Activated CD4-positive, alpha-beta T cell treated with anti-CD3 and anti-CD28 coated beads for 1 hour (primary cell): ENCODE data around the gene KRT39.

Experiments used
- DNase-seq: peaks from one replicate; pipeline ENCODE4 v3.0.0-alpha.2; 2020

KRT39 gene

GRCh38 chr17:40980117-40980516, 13.4 kb upstream of the KRT39 start:
- DNase-seq, result no peak

- no peak for DNase-seq
Observed at GRCh38 chr17:40978575-40979151, 11.9 kb upstream of the KRT39 start.

- no peak for DNase-seq
Observed at GRCh38 chr17:40975516-40975915, 8.8 kb upstream of the KRT39 start.

DNA sequence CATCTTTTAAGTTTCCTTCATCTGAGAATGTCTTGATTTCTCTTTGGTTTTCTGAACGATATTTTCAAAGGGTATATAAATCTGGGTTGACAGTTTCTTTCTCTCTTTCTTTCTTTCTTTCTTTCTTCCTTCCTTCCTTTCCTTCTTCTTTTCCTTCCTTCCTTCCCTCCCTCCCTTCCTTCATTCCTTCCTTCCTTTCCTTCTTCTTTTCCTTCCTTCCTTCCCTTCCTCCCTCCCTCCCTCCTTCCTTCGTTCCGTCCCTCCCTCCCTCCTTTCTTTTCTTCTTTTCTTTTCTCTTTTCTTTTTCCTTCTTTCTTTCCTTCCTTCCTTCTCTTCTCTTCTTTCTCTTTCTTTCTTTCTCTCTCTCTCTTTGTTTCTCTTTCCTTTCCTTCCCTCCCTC, 7.6 kb upstream of the KRT39 start:
- DNase-seq, result no peak

- DNase-seq, result no peak
Observed at GRCh38 chr17:40967582-40967981, 834 bp upstream of the KRT39 start.

DNA sequence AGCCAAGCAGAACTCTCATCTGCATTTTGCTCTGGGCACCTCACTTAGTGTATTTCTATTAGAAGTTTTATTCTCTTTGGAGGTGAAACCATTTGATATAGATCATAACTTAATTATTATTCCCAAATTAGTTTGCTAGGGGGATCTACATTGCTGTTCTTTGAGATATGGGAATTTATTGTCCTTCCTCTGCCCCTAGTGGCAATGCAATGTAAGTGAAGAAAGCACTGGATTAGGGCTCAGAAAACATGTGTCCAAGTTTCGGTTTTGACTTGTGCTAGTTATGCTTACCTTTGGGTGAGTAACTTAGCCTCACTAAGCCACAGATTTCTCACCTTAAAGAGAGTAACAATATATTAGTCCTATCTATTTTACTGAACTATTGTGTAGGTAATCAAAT, 2.9 kb downstream of the KRT39 start:
- no peak for DNase-seq

DNA sequence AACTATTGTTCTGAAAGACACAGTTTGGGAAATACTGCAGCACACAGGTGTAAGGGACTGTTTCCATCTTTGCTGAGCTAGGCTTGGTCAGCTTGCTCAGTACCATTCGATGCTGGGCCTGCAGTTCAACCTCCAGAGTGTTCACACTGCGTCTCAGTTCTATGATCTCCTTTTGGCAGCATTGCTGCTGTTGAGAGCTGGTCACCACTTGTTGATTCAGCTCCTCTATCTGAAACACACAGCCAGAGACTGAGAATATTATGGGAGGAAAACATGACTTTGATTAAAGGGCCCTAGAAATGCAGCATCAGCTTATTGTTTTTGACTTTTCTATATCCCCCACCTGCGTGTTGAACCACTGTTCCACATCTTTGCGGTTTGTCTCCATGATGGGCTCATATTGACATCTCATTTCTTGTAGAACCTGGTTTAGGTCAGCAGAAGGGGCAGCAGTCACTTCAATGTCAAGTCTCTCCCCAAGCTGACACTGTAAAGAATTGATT, 4.6 kb downstream of the KRT39 start:
- DNase-seq, result no peak

DNA sequence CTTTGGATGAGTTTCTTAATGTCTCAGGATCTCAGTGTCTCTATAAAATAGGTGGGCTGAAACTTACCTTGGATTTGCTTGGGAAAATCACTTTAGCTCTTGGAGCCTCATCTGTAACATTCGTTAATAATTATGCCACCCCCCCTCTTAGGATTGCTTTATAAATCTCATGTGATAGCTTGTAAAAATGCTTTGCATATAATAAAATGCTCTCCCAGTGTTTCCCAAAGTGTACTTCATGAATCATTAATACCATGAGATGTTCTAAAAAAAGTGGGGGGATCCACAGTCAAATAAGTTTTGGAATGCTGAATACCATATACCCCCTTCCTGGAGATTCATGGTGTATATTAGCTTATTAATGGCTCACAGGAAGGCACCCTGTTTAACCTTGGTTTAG, 5.2 kb downstream of the KRT39 start:
- DNase-seq, result no peak

DNA sequence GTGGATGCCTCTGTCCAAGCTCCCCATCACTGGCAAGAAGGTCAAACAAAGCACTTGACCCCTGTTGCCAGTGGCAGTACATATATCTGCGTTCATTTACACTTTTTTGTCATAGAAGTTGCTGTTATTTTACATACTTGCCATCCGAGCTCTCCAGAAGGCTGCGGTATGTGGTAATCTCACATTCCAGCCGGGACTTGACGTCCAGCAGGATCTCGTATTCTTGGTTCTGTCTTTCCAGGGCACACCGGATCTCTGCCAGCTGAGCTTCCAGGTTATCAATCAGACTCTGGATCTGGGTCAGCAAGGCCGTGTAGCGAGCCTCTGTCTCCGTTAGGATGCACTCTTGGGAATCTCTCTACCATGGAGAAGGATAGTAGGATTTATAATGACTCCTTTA, 6.6 kb downstream of the KRT39 start:
- DNase-seq, result no peak

DNA sequence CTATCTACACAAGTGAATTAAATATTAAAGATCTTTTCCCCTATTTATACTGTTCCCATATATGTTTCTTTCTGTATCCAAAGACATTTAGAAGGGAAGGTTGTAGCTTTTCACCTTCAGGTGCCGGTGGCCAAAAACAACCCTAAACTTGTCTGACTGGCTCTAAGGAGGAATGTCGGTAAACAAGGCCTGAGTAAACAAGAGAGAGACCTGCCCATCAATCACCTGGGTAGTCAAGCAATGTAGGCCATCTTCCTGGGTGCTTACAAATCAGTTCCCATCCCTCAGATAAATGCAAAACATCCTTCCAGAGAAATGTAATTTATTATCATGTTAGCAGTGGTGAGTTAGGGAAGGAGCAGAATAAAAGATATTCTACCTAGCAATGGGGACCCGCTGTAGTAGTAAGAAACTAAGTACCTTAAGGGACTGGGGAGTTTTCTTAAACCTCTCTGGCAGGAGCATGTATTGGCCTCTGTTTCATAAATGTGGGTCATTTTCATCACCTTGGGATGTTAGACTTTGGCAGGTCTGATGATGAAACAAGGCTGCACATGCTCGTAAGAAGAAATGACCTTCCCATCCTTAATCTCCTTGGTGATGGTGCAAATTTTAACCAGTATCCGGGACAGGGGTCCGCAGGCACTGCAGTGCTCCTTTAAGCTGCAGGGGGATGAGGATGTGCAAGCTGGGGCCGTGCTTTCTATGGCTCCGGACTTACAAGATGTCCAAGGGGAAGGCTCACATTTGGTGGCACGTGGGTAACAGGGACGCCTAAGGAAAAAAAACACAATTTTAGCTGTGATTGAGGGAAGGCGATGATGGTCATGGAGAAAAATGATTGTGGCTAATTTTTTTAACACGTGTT, 8.4 kb downstream of the KRT39 start:
- no peak for DNase-seq

DNA sequence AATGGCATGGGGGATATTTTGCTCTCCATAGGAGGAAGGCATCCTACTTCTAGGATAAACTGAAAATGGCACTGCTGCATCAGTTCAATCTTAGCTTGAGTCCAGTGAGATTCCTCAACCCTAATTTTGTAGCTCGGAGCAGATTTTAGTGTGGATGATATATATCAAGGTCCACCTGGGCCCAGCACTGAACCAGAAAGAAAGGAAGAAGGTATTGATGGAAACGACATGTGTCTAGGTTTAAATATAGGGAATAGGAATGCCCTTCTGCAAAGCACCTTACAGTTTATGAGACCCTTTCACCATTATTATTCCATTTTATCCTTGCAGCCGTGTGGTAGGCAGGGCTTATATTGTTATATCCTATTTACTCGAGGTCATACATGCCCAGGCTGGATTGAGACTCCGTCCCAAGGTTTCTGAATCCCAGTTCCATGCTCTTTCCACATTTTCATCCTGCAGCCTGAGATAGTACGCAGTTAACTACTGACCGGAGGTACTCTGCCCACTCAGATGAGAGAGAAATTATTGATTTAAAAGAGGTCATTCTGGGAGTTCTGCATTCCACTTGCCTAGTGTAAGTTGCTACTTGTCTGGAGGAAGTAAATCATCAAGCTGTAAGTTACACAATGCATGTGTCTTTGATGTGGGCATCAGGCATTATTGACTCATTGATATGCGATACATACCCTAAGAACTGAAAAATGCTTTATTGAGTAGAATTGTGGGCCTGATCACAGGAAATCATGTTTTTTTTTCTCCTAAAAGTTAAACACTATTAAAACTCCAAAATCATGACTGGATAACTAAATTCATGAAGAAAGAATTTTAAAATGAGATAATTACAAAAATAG, 10.1 kb downstream of the KRT39 start:
- DNase-seq, result no peak

DNA sequence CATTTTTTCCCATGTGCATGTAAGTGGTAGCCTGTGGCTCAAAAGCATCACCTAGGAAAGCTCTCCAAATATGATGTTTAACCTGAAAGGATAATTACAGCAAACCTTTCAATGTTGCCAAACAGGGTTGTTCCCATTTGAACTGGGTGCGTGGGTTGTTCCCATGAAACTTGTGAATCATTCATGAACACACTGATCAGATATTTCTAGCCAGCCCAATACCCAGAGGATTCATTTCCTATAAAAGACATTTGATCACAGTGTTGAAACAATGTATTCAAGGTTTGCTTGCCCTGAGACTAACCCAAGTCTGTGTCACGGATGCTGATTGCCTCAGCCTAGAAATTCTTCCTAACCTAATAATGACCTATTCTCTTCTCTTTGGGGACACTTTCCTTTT, 12.9 kb downstream of the KRT39 start:
- DNase-seq, result no peak

- DNase-seq, result no peak
Observed at GRCh38 chr17:40952661-40953060, 14.1 kb downstream of the KRT39 start.

DNA sequence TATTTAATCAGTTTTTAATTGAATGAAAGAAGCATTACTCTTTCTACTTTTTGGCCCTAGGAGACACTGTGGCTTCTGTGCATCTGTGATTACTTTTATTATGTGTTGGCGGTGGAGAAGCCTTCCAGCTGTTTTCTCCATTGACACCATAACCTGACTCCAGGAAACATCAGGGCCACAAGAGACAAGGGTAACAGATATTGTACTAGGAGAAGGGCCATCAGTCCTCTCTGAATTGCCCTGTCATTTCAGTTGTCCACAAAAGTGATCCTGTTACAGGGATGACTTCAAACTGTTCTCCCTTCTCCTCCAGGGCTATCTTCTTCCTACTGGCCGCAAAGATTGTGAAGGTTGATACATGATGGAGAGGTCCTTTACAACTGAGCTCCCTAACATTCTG, 14.6 kb downstream of the KRT39 start:
- DNase-seq, result no peak

GRCh38 chr17:40951011-40951622, 15.6 kb downstream of the KRT39 start:
- no peak for DNase-seq

- no peak for DNase-seq
Observed at GRCh38 chr17:40950176-40950575, 16.6 kb downstream of the KRT39 start.

DNA sequence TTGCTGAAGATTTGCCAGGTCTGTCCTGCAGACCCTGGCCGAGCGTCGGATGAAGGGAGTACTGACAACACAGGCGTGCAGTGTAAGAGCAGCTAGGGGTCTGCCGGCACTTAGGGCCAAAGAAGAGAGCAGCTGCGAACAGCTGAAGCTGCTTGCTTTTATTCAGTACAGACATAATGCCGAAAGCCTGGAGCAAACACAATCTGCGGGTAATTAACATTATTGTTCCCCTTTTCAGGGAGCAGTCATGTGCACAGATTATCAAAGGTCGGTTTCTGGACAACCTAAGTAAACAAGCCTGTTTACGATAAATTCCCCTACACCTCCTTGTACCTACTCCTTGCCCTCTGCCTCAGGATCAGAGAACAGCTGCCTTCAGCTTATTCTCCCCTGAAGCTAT, 17.3 kb downstream of the KRT39 start:
- DNase-seq, result no peak

- no peak for DNase-seq
Observed at GRCh38 chr17:40947929-40948328, 18.8 kb downstream of the KRT39 start.

GRCh38 chr17:40945414-40945813, 21.3 kb downstream of the KRT39 start:
- no peak for DNase-seq

- no peak for DNase-seq
Observed at GRCh38 chr17:40944531-40944930, 22.2 kb downstream of the KRT39 start.

DNA sequence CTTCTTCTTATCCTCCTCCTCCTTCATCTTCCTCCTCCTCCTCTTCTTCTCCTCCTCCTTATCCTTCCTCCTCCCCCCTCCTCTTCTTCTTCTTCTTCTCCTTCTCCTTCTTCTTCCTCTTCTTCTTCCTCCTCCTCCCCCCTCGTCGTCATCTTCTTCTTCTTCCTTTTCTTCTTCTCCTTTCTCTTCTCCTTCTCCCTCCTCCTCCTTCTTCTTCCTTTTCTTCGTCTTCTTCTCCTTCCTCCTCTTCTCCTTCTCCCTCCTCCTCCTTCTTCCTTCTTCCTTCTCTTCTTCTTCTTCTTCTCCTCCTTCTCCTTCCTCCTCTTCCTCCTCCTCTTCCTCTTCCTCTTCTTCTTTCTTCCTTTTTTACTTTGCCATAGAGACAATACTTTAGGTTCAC, 24.2 kb downstream of the KRT39 start:
- DNase-seq, result no peak

DNA sequence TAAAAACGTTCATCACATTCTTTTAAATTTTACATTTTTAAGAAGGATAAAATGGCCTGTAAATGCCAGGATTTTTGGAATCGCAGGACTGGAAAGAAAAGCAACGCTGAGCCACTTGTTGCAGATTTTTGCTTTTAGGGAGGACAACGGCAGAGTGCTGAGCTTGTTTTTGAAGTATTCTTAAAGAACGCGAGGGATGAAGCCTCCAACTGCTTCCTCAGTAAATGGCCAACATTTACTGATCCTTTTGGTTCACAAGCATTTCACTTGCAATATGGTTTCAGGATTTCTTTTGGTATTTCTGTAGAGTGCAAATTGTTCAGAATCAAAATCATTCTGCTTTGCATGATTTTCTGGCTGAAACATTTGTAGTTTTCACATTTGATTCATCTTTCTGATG, 26.5 kb downstream of the KRT39 start:
- no peak for DNase-seq

- no peak for DNase-seq
Observed at GRCh38 chr17:40938981-40939380, 27.8 kb downstream of the KRT39 start.
